Caco-2 (cell line): ENCODE data around the gene QRICH1. TPM values are rescaled to one million over a fixed set of nuclear protein-coding genes. Genes with fewer than 3 reads are reported as not detected.
A peak's percentile ranks its signal among the peaks of the same experiment; 100 is the strongest.

Experiments used
- BruUV-seq: library from RNA; stranded (reverse); fragments of 400-500 nt; replicated peaks from 2 replicates; lab custom pipeline; 2021; lab: Mats Ljungman, UMichigan
- CTCF ChIA-PET: fragments of 300-600 bp; sonication (Branson Sonifier 250); formaldehyde crosslinking; loops from one replicate; lab custom pipeline; 2022; ENCODE audit warnings: antibody characterized with exemption; lab: Charles Lee
- POLR2A ChIA-PET: fragments of 300-600 bp; sonication (Branson Sonifier 250); formaldehyde crosslinking; loops from one replicate; lab custom pipeline; 2022; ENCODE audit warnings: antibody characterized with exemption; lab: Charles Lee
- DNase-seq, 2 experiments: peaks; one replicate each; pipeline versions ENCODE4 v3.0.0 to v3.0.0-alpha.2; 2020 to 2022
- H3K27me3 ChIP-seq: replicated peaks from 2 replicates; pipeline ENCODE4 v1.6.0; 2011; ENCODE audit warnings: low read length; ENCODE audit not compliant: control insufficient read depth, insufficient read depth
- H3K36me3 ChIP-seq: 2 replicates; pipeline ENCODE4 v1.5.1; 2011; ENCODE audit warnings: low read length; ENCODE audit not compliant: control insufficient read depth, insufficient read depth
- H3K4me1 ChIP-seq: fragments of 250-450 bp; sonication (Bioruptor Pico); 2 replicates; pipeline ENCODE4 v1.5.1; 2020; ENCODE audit warnings: mild to moderate bottlenecking
- H3K4me3 ChIP-seq: 2 replicates; pipeline ENCODE4 v1.5.1; 2011; ENCODE audit warnings: low read depth, mild to moderate bottlenecking, control low read depth, low read length
- H3K9me3 ChIP-seq: fragments of 250-450 bp; sonication (Bioruptor Pico); 2 replicates; pipeline ENCODE4 v1.5.1; 2020; ENCODE audit warnings: mild to moderate bottlenecking, moderate library complexity
- H3K27ac Mint-ChIP-seq: one replicate; pipeline ENCODE4 v1.8.0; 2022; ENCODE audit warnings: mixed read lengths; ENCODE audit not compliant: unreplicated experiment
- H3K27me3 Mint-ChIP-seq: one replicate; pipeline ENCODE4 v1.8.0; 2022; ENCODE audit warnings: mixed read lengths; ENCODE audit not compliant: insufficient read depth, unreplicated experiment
- H3K36me3 Mint-ChIP-seq: one replicate; pipeline ENCODE4 v1.8.0; 2022; ENCODE audit warnings: mild to moderate bottlenecking, mixed read lengths; ENCODE audit not compliant: insufficient read depth, unreplicated experiment
- H3K4me1 Mint-ChIP-seq: one replicate; pipeline ENCODE4 v1.8.0; 2022; ENCODE audit warnings: low read depth, mixed read lengths; ENCODE audit not compliant: unreplicated experiment
- H3K4me3 Mint-ChIP-seq: one replicate; pipeline ENCODE4 v1.8.0; 2022; ENCODE audit warnings: mild to moderate bottlenecking, moderate library complexity, mixed read lengths; ENCODE audit not compliant: unreplicated experiment
- H3K9me3 Mint-ChIP-seq: one replicate; pipeline ENCODE4 v1.8.0; 2022; ENCODE audit warnings: mixed read lengths; ENCODE audit not compliant: unreplicated experiment
- intact Hi-C: fragments of 100-400 bp; cut with micrococcal nuclease; formaldehyde crosslinking; loops from one replicate; pipeline ENCODE4 v1.10.0; 2022; ENCODE audit not compliant: unreplicated experiment
- total RNA-seq: library from RNA; stranded (reverse); gene quantifications from 2 replicates; pipeline ENCODE4 v1.2.3, GENCODE V29; 2022
- TF ChIP-seq, protein P1 (sequence below), 2 experiments: fragments of 200-600 bp in 1 of 2; IDR thresholded peaks; 1 replicate in 1 of 2; 2 replicates in 1 of 2; pipeline versions ENCODE4 v1.5.1 to v1.8.0; 2011 to 2022; ENCODE audit warnings: antibody characterized with exemption in 1 of 2, control low read depth in 1 of 2, inconsistent platforms in 1 of 2, low read depth in 1 of 2, low read length in 1 of 2, mild to moderate bottlenecking in 1 of 2, moderate library complexity in 1 of 2; ENCODE audit not compliant: insufficient read depth in 1 of 2, severe bottlenecking in 1 of 2, unreplicated experiment in 1 of 2

The QRICH1 gene
- total RNA-seq, 1 experiment from 2014 or later, result 119 TPM

DNA sequence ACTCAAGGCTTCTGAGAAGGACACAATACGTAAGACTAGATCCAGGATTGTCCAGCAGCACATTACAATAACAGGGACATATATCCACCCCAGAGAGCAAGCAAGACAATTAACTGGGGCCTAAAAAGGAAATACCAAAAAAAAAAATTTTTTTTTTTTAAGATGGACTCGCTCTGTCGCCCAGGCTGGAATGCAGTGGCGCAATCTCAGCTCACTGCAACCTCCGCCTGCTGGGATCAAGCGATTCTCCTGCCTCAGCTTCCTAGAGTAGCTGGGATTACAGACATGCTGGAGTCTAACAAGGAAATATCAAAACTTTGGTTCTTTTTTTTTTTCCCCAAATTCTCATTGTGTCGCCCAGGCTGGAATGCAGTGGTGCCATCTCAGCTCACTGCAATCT lies 35.9 kb downstream of the QRICH1 start:
- intact Hi-C loops, result no loop called here
- DNase-seq, result no peak
- POLR2A ChIA-PET, result no interaction called here
- Mint-ChIP-seq H3K9me3 (no peaks in the 10 kb centered on the region), H3K27ac (no peak overlapping the region), H3K4me1 (no peaks in the 10 kb centered on the region), H3K4me3 (no peak overlapping the region), H3K36me3 (peaks cover 93% of the 10 kb centered on the region), H3K27me3 (no peaks in the 10 kb centered on the region)
- TF ChIP-seq, protein P1, sequence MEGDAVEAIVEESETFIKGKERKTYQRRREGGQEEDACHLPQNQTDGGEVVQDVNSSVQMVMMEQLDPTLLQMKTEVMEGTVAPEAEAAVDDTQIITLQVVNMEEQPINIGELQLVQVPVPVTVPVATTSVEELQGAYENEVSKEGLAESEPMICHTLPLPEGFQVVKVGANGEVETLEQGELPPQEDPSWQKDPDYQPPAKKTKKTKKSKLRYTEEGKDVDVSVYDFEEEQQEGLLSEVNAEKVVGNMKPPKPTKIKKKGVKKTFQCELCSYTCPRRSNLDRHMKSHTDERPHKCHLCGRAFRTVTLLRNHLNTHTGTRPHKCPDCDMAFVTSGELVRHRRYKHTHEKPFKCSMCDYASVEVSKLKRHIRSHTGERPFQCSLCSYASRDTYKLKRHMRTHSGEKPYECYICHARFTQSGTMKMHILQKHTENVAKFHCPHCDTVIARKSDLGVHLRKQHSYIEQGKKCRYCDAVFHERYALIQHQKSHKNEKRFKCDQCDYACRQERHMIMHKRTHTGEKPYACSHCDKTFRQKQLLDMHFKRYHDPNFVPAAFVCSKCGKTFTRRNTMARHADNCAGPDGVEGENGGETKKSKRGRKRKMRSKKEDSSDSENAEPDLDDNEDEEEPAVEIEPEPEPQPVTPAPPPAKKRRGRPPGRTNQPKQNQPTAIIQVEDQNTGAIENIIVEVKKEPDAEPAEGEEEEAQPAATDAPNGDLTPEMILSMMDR (IDR thresholded peaks at IDR 0.05; ENCODE audit: insufficient read depth in 1 of 2, low read depth in 1 of 2, low read length in 1 of 2, severe bottlenecking in 1 of 2, unreplicated experiment in 1 of 2), result no peak
- Histone ChIP-seq H3K4me3 (no peak overlapping the region), H3K36me3 (no peaks in the 10 kb centered on the region), H3K27me3 (no peaks in the 10 kb centered on the region), H3K4me1 (no peaks in the 10 kb centered on the region), H3K9me3 (no peaks in the 10 kb centered on the region)
- BruUV-seq, result no TSS peak
- CTCF ChIA-PET, result no interaction called here

DNA sequence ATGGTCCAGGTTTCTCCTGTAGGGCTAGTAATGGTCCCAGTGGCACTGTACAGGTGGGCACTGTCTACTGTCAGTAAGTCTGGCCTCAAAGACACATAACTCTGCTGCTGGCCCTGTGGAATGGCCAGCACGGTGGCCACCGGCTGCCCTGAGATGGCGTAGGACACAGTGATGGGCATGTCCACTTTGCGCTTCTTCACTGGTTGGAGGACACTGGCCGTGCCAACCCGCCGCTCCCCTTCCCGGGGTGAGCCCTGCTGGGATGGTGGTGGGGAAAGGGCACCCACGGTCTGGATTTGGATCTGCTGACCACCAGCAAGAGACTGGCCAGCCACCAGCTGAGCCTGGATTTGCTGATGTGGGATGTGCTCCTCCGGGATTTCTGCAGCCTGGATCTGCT lies 36.6 kb downstream of the QRICH1 start:
- TF ChIP-seq, protein P1 (IDR thresholded peaks at IDR 0.05; ENCODE audit: insufficient read depth in 1 of 2, low read depth in 1 of 2, low read length in 1 of 2, severe bottlenecking in 1 of 2, unreplicated experiment in 1 of 2), result no peak
- no peak for DNase-seq
- H3K9me3 Mint-ChIP-seq, result no peaks in the 10 kb centered on the region
- intact Hi-C loops, result no loop called here
- H3K4me3 Mint-ChIP-seq, result no peak overlapping the region
- H3K36me3 Mint-ChIP-seq, result peaks cover 92% of the 10 kb centered on the region
- Histone ChIP-seq H3K36me3 (no peaks in the 10 kb centered on the region; the same call in 1 of the 2 replicates), H3K27me3 (no peaks in the 10 kb centered on the region), H3K4me1 (no peaks in the 10 kb centered on the region), H3K9me3 (no peaks in the 10 kb centered on the region), H3K4me3 (no peak overlapping the region)
- ChIA-PET POLR2A (no interaction called here), CTCF (no interaction called here)
- no peaks in the 10 kb centered on the region for H3K4me1 Mint-ChIP-seq
- TSS peak; percentile 51 for BruUV-seq
- H3K27me3 Mint-ChIP-seq, result no peaks in the 10 kb centered on the region
- H3K27ac Mint-ChIP-seq, result no peak overlapping the region

DNA sequence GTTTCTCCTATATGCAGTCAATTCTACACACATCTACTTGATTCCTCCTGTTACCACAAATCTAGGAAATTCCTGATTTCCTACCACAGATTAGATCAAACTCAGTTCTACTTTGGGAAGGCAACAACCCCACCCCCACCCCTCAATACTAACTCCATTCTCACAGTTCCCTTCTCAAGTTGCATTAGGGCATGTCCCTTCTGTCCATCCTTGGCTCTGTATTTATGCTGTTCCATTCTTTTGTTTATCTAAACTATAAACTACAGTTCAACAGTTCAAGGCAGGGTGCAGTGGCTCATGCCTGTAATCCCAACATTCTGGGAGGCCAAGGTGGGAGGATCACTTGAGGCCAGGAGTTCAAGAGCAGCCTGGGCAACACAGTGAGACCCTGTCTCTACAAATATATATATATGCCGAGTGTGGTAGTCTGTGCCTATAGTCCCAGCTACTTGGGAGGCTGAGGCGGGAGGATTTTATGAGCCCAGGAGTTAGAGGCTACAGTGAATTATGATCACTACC lies 39.5 kb downstream of the QRICH1 start:
- BruUV-seq, result no TSS peak
- H3K27me3 ChIP-seq, result no peaks in the 10 kb centered on the region
- Mint-ChIP-seq H3K27ac (no peak overlapping the region), H3K27me3 (no peaks in the 10 kb centered on the region), H3K9me3 (no peaks in the 10 kb centered on the region), H3K4me1 (no peaks in the 10 kb centered on the region), H3K4me3 (no peak overlapping the region), H3K36me3 (peaks cover 90% of the 10 kb centered on the region)
- H3K9me3 ChIP-seq, result no peaks in the 10 kb centered on the region
- POLR2A ChIA-PET, result no interaction called here
- H3K4me1 ChIP-seq, result no peaks in the 10 kb centered on the region
- intact Hi-C loops, result no loop called here
- TF ChIP-seq, protein P1 (IDR thresholded peaks at IDR 0.05; ENCODE audit: insufficient read depth in 1 of 2, low read depth in 1 of 2, low read length in 1 of 2, severe bottlenecking in 1 of 2, unreplicated experiment in 1 of 2), result no peak
- no peak for DNase-seq
- CTCF ChIA-PET, result no interaction called here
- no peak overlapping the region for H3K4me3 ChIP-seq
- H3K36me3 ChIP-seq, result peaks cover 1% of the 10 kb centered on the region; the same call in 1 of the 2 replicates
